Right lung (tissue), 5 donors: ENCODE results near the gene KIRREL1. TPM values are rescaled to one million over a fixed set of nuclear protein-coding genes. Genes with fewer than 3 reads are reported as not detected.

Experiments used
- DNase-seq, 2 donors: peaks; one replicate each; pipeline ENCODE4 v3.0.0-alpha.2; 2013
- polyA plus RNA-seq, 5 donors: library from polyadenylated mRNA; unstranded; fragments of 120-200 nt; gene quantifications; one replicate each; pipeline versions ENCODE4 v1.2.1 to v1.2.3, GENCODE V29; 2013; ENCODE audit warnings: inconsistent platforms in 1 of 5, low replicate concordance in 1 of 5; ENCODE audit not compliant: insufficient read length in 5 of 5, insufficient read depth in 1 of 5

The KIRREL1 gene
- polyA plus RNA-seq, 5 donors, result 43.3 to 61.9 (median 47.8) TPM

- no peak for DNase-seq
Measured at GRCh38 chr1:158002631-158003405, 9.4 kb downstream of the KIRREL1 start.

GRCh38 chr1:158003406-158003800 lies 10.0 kb downstream of the KIRREL1 start:
- no peak for DNase-seq

GRCh38 chr1:158005224-158005623 lies 11.8 kb downstream of the KIRREL1 start:
- DNase-seq, result no peak

GRCh38 chr1:158007180-158007579 lies 13.7 kb downstream of the KIRREL1 start:
- DNase-seq, result no peak

GRCh38 chr1:158007667-158008386 lies 14.4 kb downstream of the KIRREL1 start:
- DNase-seq, result no peak

- no peak for DNase-seq
Measured at GRCh38 chr1:158008630-158009029, 15.2 kb downstream of the KIRREL1 start.

- no peak for DNase-seq
Measured at GRCh38 chr1:158011714-158012113, 18.3 kb downstream of the KIRREL1 start.

- no peak for DNase-seq
Measured at GRCh38 chr1:158013840-158014730, 20.6 kb downstream of the KIRREL1 start.

- DNase-seq, result no peak
Measured at GRCh38 chr1:158014731-158015320, 21.4 kb downstream of the KIRREL1 start.

- no peak for DNase-seq
Measured at GRCh38 chr1:158016651-158017335, 23.3 kb downstream of the KIRREL1 start.

GRCh38 chr1:158017800-158018595 lies 24.6 kb downstream of the KIRREL1 start:
- no peak for DNase-seq

- peak; percentile 64 to 72 for DNase-seq
Measured at GRCh38 chr1:158019171-158019868, 25.9 kb downstream of the KIRREL1 start.

GRCh38 chr1:158020259-158020885 lies 26.9 kb downstream of the KIRREL1 start:
- DNase-seq, result no peak

- no peak for DNase-seq
Measured at GRCh38 chr1:158020886-158021620, 27.6 kb downstream of the KIRREL1 start.

- DNase-seq, result no peak
Measured at GRCh38 chr1:158021721-158022120, 28.3 kb downstream of the KIRREL1 start.

- DNase-seq, result peak; percentile 47 to 72
Measured at GRCh38 chr1:158022554-158023312, 29.3 kb downstream of the KIRREL1 start.

- no peak for DNase-seq
Measured at GRCh38 chr1:158024737-158025136, 31.3 kb downstream of the KIRREL1 start.
